ENCODE measurements around the gene EDN2.

The EDN2 gene

GRCh38 chr1:41482001-41482765 is 2.3 kb downstream of the EDN2 start:
- no peak for DNase-seq

GRCh38 chr1:41481109-41481775 is 3.2 kb downstream of the EDN2 start:
- no peak for DNase-seq

- no peak for DNase-seq
Observed at GRCh38 chr1:41480204-41481108, 4.0 kb downstream of the EDN2 start.

- no peak for DNase-seq
Observed at GRCh38 chr1:41479808-41480160, 4.7 kb downstream of the EDN2 start.

GRCh38 chr1:41479000-41479807 is 5.3 kb downstream of the EDN2 start:
- DNase-seq, result no peak

GRCh38 chr1:41478118-41478748 is 6.2 kb downstream of the EDN2 start:
- DNase-seq, result no peak

- no peak for DNase-seq
Observed at GRCh38 chr1:41476807-41477361, 7.6 kb downstream of the EDN2 start.

GRCh38 chr1:41475859-41476567 is 8.5 kb downstream of the EDN2 start:
- DNase-seq, result no peak

GRCh38 chr1:41475346-41475745 is 9.1 kb downstream of the EDN2 start:
- no peak for DNase-seq

GRCh38 chr1:41474490-41475271 is 9.8 kb downstream of the EDN2 start:
- DNase-seq, result no peak

- DNase-seq, result no peak
Observed at GRCh38 chr1:41473738-41474362, 10.6 kb downstream of the EDN2 start.

- DNase-seq, result no peak
Observed at GRCh38 chr1:41471658-41472057, 12.8 kb downstream of the EDN2 start.

GRCh38 chr1:41469706-41470105 is 14.8 kb downstream of the EDN2 start:
- no peak for DNase-seq

- DNase-seq, result no peak
Observed at GRCh38 chr1:41468122-41468762, 16.2 kb downstream of the EDN2 start.

GRCh38 chr1:41467673-41468072 is 16.8 kb downstream of the EDN2 start:
- no peak for DNase-seq

GRCh38 chr1:41466146-41466545 is 18.3 kb downstream of the EDN2 start:
- DNase-seq, result no peak

GRCh38 chr1:41465741-41466140 is 18.7 kb downstream of the EDN2 start:
- DNase-seq, result no peak

- DNase-seq, result no peak
Observed at GRCh38 chr1:41464885-41465284, 19.6 kb downstream of the EDN2 start.

GRCh38 chr1:41463516-41463915 is 21.0 kb downstream of the EDN2 start:
- no peak for DNase-seq

GRCh38 chr1:41462680-41463004 is 21.8 kb downstream of the EDN2 start:
- no peak for DNase-seq
